ENCODE results near the gene ARHGAP6. TPM values are rescaled to one million over a fixed set of nuclear protein-coding genes. Genes with fewer than 3 reads are reported as not detected.
"Not testable (repeated sequence)": the region's sequence is repeated elsewhere in the genome, so short reads cannot be mapped to it uniquely, and the experiment has no call there.

The ARHGAP6 gene
- total and polyA plus RNA-seq, 2 experiments from 2014 or later: 0.26 to 0.59 TPM

DNA sequence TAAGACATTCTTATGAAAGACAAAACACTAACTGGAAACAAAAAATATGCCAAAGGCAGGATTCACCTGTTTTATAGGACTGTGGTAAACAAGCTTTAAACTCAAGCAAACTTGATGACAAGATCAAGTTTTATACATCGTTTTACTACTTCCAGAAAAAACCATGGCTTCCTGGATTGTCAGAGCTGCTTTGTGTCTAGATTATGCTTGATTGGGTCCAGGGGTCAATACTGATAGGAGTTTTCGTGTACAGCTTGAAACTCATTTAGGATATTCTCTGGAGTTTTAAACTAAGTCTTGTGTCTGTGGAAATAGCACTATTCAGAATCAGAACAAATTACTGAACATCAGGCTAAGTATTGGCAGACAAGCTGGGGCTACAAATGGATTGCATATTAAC, 541.6 kb downstream of the ARHGAP6 start (continued):
- TF ChIP-seq, protein P1, sequence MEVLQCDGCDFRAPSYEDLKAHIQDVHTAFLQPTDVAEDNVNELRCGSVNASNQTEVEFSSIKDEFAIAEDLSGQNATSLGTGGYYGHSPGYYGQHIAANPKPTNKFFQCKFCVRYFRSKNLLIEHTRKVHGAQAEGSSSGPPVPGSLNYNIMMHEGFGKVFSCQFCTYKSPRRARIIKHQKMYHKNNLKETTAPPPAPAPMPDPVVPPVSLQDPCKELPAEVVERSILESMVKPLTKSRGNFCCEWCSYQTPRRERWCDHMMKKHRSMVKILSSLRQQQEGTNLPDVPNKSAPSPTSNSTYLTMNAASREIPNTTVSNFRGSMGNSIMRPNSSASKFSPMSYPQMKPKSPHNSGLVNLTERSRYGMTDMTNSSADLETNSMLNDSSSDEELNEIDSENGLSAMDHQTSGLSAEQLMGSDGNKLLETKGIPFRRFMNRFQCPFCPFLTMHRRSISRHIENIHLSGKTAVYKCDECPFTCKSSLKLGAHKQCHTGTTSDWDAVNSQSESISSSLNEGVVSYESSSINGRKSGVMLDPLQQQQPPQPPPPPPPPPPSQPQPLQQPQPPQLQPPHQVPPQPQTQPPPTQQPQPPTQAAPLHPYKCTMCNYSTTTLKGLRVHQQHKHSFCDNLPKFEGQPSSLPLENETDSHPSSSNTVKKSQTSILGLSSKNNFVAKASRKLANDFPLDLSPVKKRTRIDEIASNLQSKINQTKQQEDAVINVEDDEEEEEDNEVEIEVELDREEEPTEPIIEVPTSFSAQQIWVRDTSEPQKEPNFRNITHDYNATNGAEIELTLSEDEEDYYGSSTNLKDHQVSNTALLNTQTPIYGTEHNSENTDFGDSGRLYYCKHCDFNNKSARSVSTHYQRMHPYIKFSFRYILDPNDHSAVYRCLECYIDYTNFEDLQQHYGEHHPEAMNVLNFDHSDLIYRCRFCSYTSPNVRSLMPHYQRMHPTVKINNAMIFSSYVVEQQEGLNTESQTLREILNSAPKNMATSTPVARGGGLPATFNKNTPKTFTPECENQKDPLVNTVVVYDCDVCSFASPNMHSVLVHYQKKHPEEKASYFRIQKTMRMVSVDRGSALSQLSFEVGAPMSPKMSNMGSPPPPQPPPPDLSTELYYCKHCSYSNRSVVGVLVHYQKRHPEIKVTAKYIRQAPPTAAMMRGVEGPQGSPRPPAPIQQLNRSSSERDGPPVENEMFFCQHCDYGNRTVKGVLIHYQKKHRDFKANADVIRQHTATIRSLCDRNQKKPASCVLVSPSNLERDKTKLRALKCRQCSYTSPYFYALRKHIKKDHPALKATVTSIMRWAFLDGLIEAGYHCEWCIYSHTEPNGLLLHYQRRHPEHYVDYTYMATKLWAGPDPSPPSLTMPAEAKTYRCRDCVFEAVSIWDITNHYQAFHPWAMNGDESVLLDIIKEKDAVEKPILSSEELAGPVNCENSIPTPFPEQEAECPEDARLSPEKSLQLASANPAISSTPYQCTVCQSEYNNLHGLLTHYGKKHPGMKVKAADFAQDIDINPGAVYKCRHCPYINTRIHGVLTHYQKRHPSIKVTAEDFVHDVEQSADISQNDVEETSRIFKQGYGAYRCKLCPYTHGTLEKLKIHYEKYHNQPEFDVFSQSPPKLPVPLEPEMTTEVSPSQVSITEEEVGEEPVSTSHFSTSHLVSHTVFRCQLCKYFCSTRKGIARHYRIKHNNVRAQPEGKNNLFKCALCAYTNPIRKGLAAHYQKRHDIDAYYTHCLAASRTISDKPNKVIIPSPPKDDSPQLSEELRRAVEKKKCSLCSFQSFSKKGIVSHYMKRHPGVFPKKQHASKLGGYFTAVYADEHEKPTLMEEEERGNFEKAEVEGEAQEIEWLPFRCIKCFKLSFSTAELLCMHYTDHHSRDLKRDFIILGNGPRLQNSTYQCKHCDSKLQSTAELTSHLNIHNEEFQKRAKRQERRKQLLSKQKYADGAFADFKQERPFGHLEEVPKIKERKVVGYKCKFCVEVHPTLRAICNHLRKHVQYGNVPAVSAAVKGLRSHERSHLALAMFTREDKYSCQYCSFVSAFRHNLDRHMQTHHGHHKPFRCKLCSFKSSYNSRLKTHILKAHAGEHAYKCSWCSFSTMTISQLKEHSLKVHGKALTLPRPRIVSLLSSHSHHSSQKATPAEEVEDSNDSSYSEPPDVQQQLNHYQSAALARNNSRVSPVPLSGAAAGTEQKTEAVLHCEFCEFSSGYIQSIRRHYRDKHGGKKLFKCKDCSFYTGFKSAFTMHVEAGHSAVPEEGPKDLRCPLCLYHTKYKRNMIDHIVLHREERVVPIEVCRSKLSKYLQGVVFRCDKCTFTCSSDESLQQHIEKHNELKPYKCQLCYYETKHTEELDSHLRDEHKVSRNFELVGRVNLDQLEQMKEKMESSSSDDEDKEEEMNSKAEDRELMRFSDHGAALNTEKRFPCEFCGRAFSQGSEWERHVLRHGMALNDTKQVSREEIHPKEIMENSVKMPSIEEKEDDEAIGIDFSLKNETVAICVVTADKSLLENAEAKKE (CRISPR knock-in tag; IDR thresholded peaks at IDR 0.05): no peak
- TF ChIP-seq POLR2AphosphoS5 (IDR thresholded peaks at IDR 0.05; ENCODE audit: low read depth) (no peak), STAT1 (IDR thresholded peaks at IDR 0.05; ENCODE audit: unreplicated experiment) (no peak), JUNB (IDR thresholded peaks at IDR 0.05; ENCODE audit: unreplicated experiment) (no peak), NANOG (IDR thresholded peaks at IDR 0.05; ENCODE audit: borderline replicate concordance) (no peak), ZNF331 (CRISPR knock-in tag; IDR thresholded peaks at IDR 0.05; ENCODE audit: low read depth) (no peak)
- TF ChIP-seq, protein P2, sequence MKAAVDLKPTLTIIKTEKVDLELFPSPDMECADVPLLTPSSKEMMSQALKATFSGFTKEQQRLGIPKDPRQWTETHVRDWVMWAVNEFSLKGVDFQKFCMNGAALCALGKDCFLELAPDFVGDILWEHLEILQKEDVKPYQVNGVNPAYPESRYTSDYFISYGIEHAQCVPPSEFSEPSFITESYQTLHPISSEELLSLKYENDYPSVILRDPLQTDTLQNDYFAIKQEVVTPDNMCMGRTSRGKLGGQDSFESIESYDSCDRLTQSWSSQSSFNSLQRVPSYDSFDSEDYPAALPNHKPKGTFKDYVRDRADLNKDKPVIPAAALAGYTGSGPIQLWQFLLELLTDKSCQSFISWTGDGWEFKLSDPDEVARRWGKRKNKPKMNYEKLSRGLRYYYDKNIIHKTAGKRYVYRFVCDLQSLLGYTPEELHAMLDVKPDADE (IDR thresholded peaks at IDR 0.05): no peak

DNA sequence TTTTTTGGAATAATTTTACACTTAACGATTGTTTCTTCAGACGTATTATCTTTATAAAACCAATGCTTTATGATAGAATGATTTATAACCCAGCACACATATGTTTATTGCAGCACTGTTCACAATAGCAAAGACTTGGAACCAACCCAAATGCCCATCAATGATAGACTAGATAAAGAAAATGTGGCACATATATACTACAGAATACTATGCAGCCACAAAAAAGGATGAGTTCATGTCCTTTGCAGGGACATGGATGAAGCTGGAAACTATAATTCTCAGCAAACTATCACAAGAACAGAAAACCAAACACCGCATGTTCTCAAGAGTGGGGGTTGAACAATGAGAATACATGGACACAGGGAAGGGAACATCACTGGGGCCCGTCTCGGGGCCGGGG, 542.6 kb downstream of the ARHGAP6 start:
- H3K4me1 ChIP-seq (ENCODE audit: insufficient read depth); H3K27me3 ChIP-seq (ENCODE audit: insufficient read depth); H3K4me1 Mint-ChIP-seq; H3K27me3 Mint-ChIP-seq (ENCODE audit: insufficient read depth, low read depth, poor library complexity); H3F3A ChIP-seq (replicated peaks; ENCODE audit: low read depth); H3K27ac Mint-ChIP-seq; H3K79me2 ChIP-seq (replicated peaks; ENCODE audit: insufficient read depth); H3K4me2 ChIP-seq; H3K4me3 Mint-ChIP-seq; H2AFZ ChIP-seq; H3K9me3 Mint-ChIP-seq; H3K9me2 ChIP-seq (ENCODE audit: insufficient read depth); H4K20me1 ChIP-seq (replicated peaks; ENCODE audit: insufficient read depth); H3K4me3 ChIP-seq; ATAC-seq; H3K27ac ChIP-seq (ENCODE audit: low read depth); H3K36me3 ChIP-seq (ENCODE audit: insufficient read depth); DNase-seq (ENCODE audit: low spot score): not testable (repeated sequence)
- peaks cover 43% of the 10 kb centered on the region for H3K36me3 Mint-ChIP-seq (ENCODE audit: low read depth)
